Calu3 (cell line): ENCODE data around the gene AKAP9. TPM values are rescaled to one million over a fixed set of nuclear protein-coding genes. Genes with fewer than 3 reads are reported as not detected.

Experiments
- BruUV-seq: library from RNA; stranded (reverse); fragments of 400-500 nt; replicated peaks from 2 replicates; lab custom pipeline; 2021; lab: Mats Ljungman, UMichigan
- CTCF ChIA-PET: fragments of 300-600 bp; sonication (Branson Sonifier 250); formaldehyde crosslinking; loops from one replicate; lab custom pipeline; 2022; ENCODE audit warnings: antibody characterized with exemption; lab: Charles Lee
- DNase-seq: peaks from one replicate; pipeline ENCODE4 v3.0.0; 2022
- H3K27ac Mint-ChIP-seq: one replicate; pipeline ENCODE4 v1.8.0; 2022; ENCODE audit warnings: mixed read lengths; ENCODE audit not compliant: unreplicated experiment
- H3K27me3 Mint-ChIP-seq: one replicate; pipeline ENCODE4 v1.8.0; 2022; ENCODE audit warnings: mixed read lengths; ENCODE audit not compliant: unreplicated experiment
- H3K36me3 Mint-ChIP-seq: one replicate; pipeline ENCODE4 v1.8.0; 2022; ENCODE audit warnings: mild to moderate bottlenecking, moderate library complexity, mixed read lengths; ENCODE audit not compliant: insufficient read depth, unreplicated experiment
- H3K4me1 Mint-ChIP-seq: one replicate; pipeline ENCODE4 v1.8.0; 2022; ENCODE audit warnings: mild to moderate bottlenecking, low read depth, mixed read lengths; ENCODE audit not compliant: unreplicated experiment
- H3K4me3 Mint-ChIP-seq: one replicate; pipeline ENCODE4 v1.8.0; 2022; ENCODE audit warnings: mild to moderate bottlenecking, low read depth, moderate library complexity, mixed read lengths; ENCODE audit not compliant: unreplicated experiment
- H3K9me3 Mint-ChIP-seq: one replicate; pipeline ENCODE4 v1.8.0; 2022; ENCODE audit warnings: low read depth, mixed read lengths; ENCODE audit not compliant: unreplicated experiment
- CTCF ChIP-seq: fragments of 200-600 bp; IDR thresholded peaks from one replicate; pipeline ENCODE4 v1.8.0; 2022; ENCODE audit warnings: antibody characterized with exemption; ENCODE audit not compliant: unreplicated experiment
- intact Hi-C: fragments of 100-400 bp; cut with micrococcal nuclease; formaldehyde crosslinking; loops from one replicate; pipeline ENCODE4 v1.10.0; 2022; ENCODE audit not compliant: unreplicated experiment
- total RNA-seq: library from RNA; stranded (reverse); gene quantifications from 2 replicates; pipeline ENCODE4 v1.2.3, GENCODE V29; 2022

The AKAP9 gene
- total RNA-seq, 1 experiment from 2014 or later: 33.4 TPM

GRCh38 chr7:92071032-92071431 lies 130.4 kb downstream of the AKAP9 start:
- intact Hi-C loops: no loop called here
- no TSS peak for BruUV-seq
- DNase-seq: no peak
- Mint-ChIP-seq H3K9me3 (no peaks in the 10 kb centered on the region), H3K27ac (no peak overlapping the region), H3K4me1 (no peaks in the 10 kb centered on the region), H3K4me3 (no peak overlapping the region), H3K27me3 (no peaks in the 10 kb centered on the region), H3K36me3 (peaks cover 10% of the 10 kb centered on the region)
- no peak for TF ChIP-seq CTCF
- CTCF ChIA-PET: no interaction called here

GRCh38 chr7:92072121-92072520 lies 131.5 kb downstream of the AKAP9 start:
- H3K36me3 Mint-ChIP-seq: peaks cover 14% of the 10 kb centered on the region
- no peak overlapping the region for H3K4me3 Mint-ChIP-seq

GRCh38 chr7:92072708-92073107 lies 132.0 kb downstream of the AKAP9 start:
- Mint-ChIP-seq H3K27ac (no peak overlapping the region), H3K4me1 (no peaks in the 10 kb centered on the region), H3K4me3 (no peak overlapping the region), H3K36me3 (peaks cover 14% of the 10 kb centered on the region), H3K9me3 (no peaks in the 10 kb centered on the region), H3K27me3 (no peaks in the 10 kb centered on the region)
- no peak for DNase-seq
- TF ChIP-seq CTCF: no peak
- intact Hi-C loops: no loop called here
- CTCF ChIA-PET: no interaction called here
- BruUV-seq: no TSS peak

More at GRCh38 chr7:92072121-92072520, 131.5 kb downstream of the AKAP9 start:
- CTCF ChIA-PET: no interaction called here
- intact Hi-C loops: no loop called here
- no peak for TF ChIP-seq CTCF
- DNase-seq: no peak
- no TSS peak for BruUV-seq
- Mint-ChIP-seq H3K27me3 (no peaks in the 10 kb centered on the region), H3K27ac (no peak overlapping the region), H3K4me1 (no peaks in the 10 kb centered on the region), H3K9me3 (no peaks in the 10 kb centered on the region)

GRCh38 chr7:92075455-92076158 lies 134.9 kb downstream of the AKAP9 start:
- Mint-ChIP-seq H3K27ac (no peak overlapping the region), H3K9me3 (no peaks in the 10 kb centered on the region), H3K4me3 (no peak overlapping the region), H3K4me1 (no peaks in the 10 kb centered on the region), H3K36me3 (peaks cover 14% of the 10 kb centered on the region), H3K27me3 (no peaks in the 10 kb centered on the region)
- CTCF ChIA-PET: interaction anchor here (0.6 kb wide), 1 partner anchor 372 kb away, joined by 3 read pairs; no protein-coding TSS in a partner anchor
- no peak for DNase-seq
- TF ChIP-seq CTCF: no peak
- intact Hi-C loops: no loop called here
- no TSS peak for BruUV-seq
